Ascending aorta (tissue), 2 donors: ENCODE measurements around the gene PTPRN2. TPM values are rescaled to one million over a fixed set of nuclear protein-coding genes. Genes with fewer than 3 reads are reported as not detected.
"Not testable (repeated sequence)": the region's sequence is repeated elsewhere in the genome, so short reads cannot be mapped to it uniquely, and the experiment has no call there.

ENCODE experiments used
- DNase-seq, 2 donors: peaks; one replicate each; pipeline ENCODE4 v3.0.0-alpha.2; 2019; ENCODE audit warnings: low spot score in 2 of 2
- H3K27ac ChIP-seq, 2 donors: fragments of 200-600 bp; sonication (generic); one replicate each; pipeline ENCODE4 v1.5.1; 2016 to 2017; ENCODE audit warnings: mild to moderate bottlenecking in 1 of 2
- H3K27me3 ChIP-seq: fragments of 200-600 bp; sonication (generic); one replicate; pipeline ENCODE4 v1.5.1; 2017
- H3K36me3 ChIP-seq, 2 donors: fragments of 200-600 bp; sonication (generic); one replicate each; pipeline ENCODE4 v1.5.1; 2016
- H3K4me1 ChIP-seq, 2 donors: fragments of 200-600 bp; sonication (generic); one replicate each; pipeline ENCODE4 v1.5.1; 2016 to 2017; ENCODE audit warnings: mild to moderate bottlenecking in 1 of 2
- H3K4me3 ChIP-seq, 2 donors: fragments of 200-600 bp; sonication (generic); one replicate each; pipeline ENCODE4 v1.5.1; 2016 to 2017; ENCODE audit warnings: mild to moderate bottlenecking in 1 of 2
- H3K9me3 ChIP-seq, 2 donors: fragments of 200-600 bp; sonication (generic); one replicate each; pipeline ENCODE4 v1.5.1; 2016
- CTCF ChIP-seq, 3 experiments: fragments of 200-600 bp in 2 of 3; fragments of 450-650 bp in 1 of 3; sonication (generic) in 2 of 3; IDR thresholded peaks; one replicate each; pipeline ENCODE4 v1.5.1; 2016 to 2019; ENCODE audit warnings: antibody characterized with exemption in 3 of 3, mild to moderate bottlenecking in 1 of 3, moderate library complexity in 1 of 3
- intact Hi-C: fragments of 100-400 bp; cut with DNase I; formaldehyde crosslinking; loops from one replicate; pipeline ENCODE4 v1.15.1; 2023
- total RNA-seq: library from RNA; depleted of rRNA; stranded (reverse); fragments of >200 nt; gene quantifications from one replicate; pipeline ENCODE4 v1.1.0, GENCODE V29; 2016

PTPRN2 gene
- total RNA-seq, 1 donor from 2014 or later, result 7.3 TPM

- no peak for TF ChIP-seq CTCF (IDR thresholded peaks at IDR 0.05)
- H3K27ac ChIP-seq, result no peak overlapping the region
- no peak for DNase-seq
Observed at GRCh38 chr7:157784041-157784835, 803.4 kb downstream of the PTPRN2 start.

GRCh38 chr7:157782041-157782440, 805.6 kb downstream of the PTPRN2 start:
- Histone ChIP-seq H3K36me3 (no peaks in the 10 kb centered on the region), H3K27ac (no peak overlapping the region), H3K4me3 (no peak overlapping the region), H3K4me1 (no peaks in the 10 kb centered on the region), H3K9me3 (no peaks in the 10 kb centered on the region), H3K27me3 (no peaks in the 10 kb centered on the region)
- intact Hi-C loops, result no loop called here
- DNase-seq, result no peak
- no peak for TF ChIP-seq CTCF (IDR thresholded peaks at IDR 0.05)

More at GRCh38 chr7:157784041-157784835, 803.4 kb downstream of the PTPRN2 start:
- intact Hi-C loops, result no loop called here
- Histone ChIP-seq H3K27me3 (no peaks in the 10 kb centered on the region), H3K9me3 (no peaks in the 10 kb centered on the region), H3K36me3 (no peaks in the 10 kb centered on the region), H3K4me1 (no peaks in the 10 kb centered on the region), H3K4me3 (no peak overlapping the region)

GRCh38 chr7:157780721-157781120, 806.9 kb downstream of the PTPRN2 start:
- Histone ChIP-seq H3K36me3 (no peaks in the 10 kb centered on the region), H3K4me3 (no peak overlapping the region), H3K27me3 (no peaks in the 10 kb centered on the region), H3K4me1 (no peaks in the 10 kb centered on the region), H3K27ac (no peak overlapping the region), H3K9me3 (no peaks in the 10 kb centered on the region)
- TF ChIP-seq CTCF (IDR thresholded peaks at IDR 0.05), result no peak
- intact Hi-C loops, result no loop called here
- DNase-seq, result no peak

- Histone ChIP-seq H3K27me3 (no peaks in the 10 kb centered on the region), H3K36me3 (no peaks in the 10 kb centered on the region), H3K9me3 (no peaks in the 10 kb centered on the region), H3K27ac (no peak overlapping the region), H3K4me3 (no peak overlapping the region), H3K4me1 (no peaks in the 10 kb centered on the region)
- no peak for DNase-seq
- intact Hi-C loops, result no loop called here
- no peak for TF ChIP-seq CTCF (IDR thresholded peaks at IDR 0.05)
Observed at GRCh38 chr7:157780312-157780711, 807.3 kb downstream of the PTPRN2 start.

- no peak overlapping the region for H3K4me3 ChIP-seq
- no peaks in the 10 kb centered on the region for H3K9me3 ChIP-seq
- no peak for DNase-seq
- H3K27ac ChIP-seq, result no peak overlapping the region
- no peak for TF ChIP-seq CTCF (IDR thresholded peaks at IDR 0.05)
- intact Hi-C loops, result no loop called here
- H3K4me1 ChIP-seq, result no peaks in the 10 kb centered on the region
- no peaks in the 10 kb centered on the region for H3K27me3 ChIP-seq
- no peaks in the 10 kb centered on the region for H3K36me3 ChIP-seq
Observed at GRCh38 chr7:157779206-157779605, 808.4 kb downstream of the PTPRN2 start.

GRCh38 chr7:157777194-157777762, 810.3 kb downstream of the PTPRN2 start:
- DNase-seq, intact Hi-C loops, H3K4me1 ChIP-seq, H3K27ac ChIP-seq, H3K4me3 ChIP-seq, H3K27me3 ChIP-seq, H3K9me3 ChIP-seq, H3K36me3 ChIP-seq: not testable (repeated sequence)
